HG02970 (cell line): ENCODE data around the gene UNC13A.
"Not testable (repeated sequence)": the region's sequence is repeated elsewhere in the genome, so short reads cannot be mapped to it uniquely, and the experiment has no call there.

Experiments
- ATAC-seq: cut with Tn5 transposase; IDR thresholded peaks from one replicate; pipeline ENCODE4 v1.9.1; 2021; ENCODE audit warnings: mild to moderate bottlenecking, moderate library complexity, moderate number of reproducible peaks; ENCODE audit not compliant: unreplicated experiment, low FRiP score

Gene UNC13A

GRCh38 chr19:17606590-17607185 is 81.5 kb downstream of the UNC13A start:
- ATAC-seq, result peak; percentile 8

DNA sequence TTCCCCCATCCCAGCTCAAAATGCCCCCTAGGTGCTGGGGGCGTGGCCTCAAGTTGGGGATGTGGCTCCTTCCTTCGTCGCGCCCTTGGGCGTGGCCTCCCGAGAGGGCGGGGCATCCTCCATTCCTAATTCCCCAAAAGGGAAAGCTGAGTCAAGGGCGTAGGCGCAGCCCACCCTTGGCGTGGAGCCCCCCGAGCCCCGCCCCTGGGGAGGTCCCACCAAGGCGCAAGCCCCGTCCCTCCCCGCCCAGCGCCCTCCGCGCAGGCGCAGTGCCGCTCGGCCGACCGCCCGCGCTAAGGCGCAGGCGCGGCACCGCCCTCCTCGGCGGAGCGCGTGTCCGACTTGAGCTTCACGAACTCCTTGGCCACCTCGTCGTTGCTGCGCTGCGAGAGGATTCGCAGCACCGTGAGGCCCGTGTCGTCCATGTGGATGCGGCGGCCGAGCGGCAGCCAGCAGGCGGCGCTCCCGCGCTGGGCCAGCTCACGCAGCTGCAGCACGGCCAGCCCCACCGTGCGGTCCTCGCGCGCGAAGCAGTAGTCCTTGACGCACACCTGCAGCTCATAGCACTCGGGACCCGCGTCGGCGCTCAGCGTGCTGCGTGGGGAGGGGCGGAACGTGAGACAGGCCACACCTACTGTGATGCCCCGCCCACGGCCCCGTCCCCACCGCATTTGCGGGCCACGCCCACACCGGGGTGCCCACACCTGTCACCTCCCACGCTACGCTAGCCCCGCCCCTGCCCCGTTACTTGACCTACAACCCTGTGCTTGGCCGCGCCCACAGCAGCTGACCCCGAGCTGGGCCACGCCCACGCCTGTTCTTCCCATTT is 82.2 kb downstream of the UNC13A start:
- ATAC-seq, result peak; percentile 63

- no peak for ATAC-seq
These were observed 83.0 kb downstream of the UNC13A start for GRCh38 chr19:17605117-17605516.

GRCh38 chr19:17604372-17605025 is 83.7 kb downstream of the UNC13A start:
- ATAC-seq, result no peak

- ATAC-seq, result no peak
These were observed 85.2 kb downstream of the UNC13A start for GRCh38 chr19:17602872-17603510.

DNA sequence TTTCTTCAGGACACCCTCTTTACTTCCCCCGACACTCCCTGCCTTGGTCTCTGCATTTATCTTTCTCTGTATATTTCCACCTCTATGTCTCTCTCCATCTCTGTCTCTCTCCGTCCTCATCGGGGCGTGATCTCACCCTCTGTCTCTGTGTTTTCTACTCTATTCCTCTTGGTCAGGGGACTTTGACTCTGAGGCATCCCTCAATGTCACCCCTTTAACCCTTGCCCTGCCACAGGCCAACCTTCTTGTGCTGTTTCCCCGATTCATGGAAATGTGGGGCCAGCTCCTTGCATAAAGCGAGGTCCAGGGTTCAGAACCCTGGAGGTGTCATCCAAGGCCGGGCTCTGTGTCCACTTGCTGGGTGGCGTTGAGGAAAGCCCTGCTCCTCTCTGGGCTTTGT is 85.9 kb downstream of the UNC13A start:
- ATAC-seq, result no peak

GRCh38 chr19:17601683-17602082 is 86.5 kb downstream of the UNC13A start:
- ATAC-seq, result no peak

- no peak for ATAC-seq
These were observed 88.4 kb downstream of the UNC13A start for GRCh38 chr19:17599780-17600179.

DNA sequence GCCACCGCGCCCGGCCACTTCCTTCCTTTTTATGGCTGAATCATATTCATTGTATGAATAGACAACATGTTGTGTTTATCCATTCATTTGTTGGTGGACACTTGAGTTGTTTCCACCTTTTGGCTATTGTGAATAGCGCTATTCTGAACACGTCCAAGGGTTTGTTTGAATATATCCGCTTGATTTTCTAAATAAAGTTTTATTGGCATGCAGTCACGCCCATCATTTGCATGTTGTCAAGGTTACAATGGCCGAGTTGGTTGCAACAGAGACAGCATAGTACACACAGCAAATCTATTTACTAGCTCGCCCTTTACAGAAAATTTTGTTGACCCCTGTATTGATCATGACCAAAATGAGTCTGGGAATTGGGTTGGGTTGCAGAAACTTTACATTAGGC is 89.2 kb downstream of the UNC13A start:
- ATAC-seq, result no peak

DNA sequence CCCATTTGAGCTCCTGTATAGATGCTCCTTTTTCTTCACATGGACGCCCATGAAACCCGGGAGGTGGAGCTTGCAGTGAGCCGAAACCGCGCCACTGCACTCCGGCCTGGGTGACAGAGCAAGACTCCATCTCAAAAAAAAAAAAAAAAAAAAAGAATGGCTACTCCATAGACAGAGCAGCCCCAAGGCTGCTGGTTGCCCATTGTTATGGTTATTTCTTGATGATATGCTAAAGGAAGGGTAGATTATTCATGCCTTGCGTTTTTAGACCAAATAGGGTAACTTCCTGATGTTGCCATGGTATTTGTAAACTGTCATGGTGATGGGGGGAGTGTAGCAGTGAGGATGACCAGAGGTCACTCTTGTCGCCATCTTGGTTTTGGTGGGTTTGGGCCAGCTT is 90.1 kb downstream of the UNC13A start:
- ATAC-seq, result not testable (repeated sequence)

GRCh38 chr19:17594296-17594695 is 93.9 kb downstream of the UNC13A start:
- not testable (repeated sequence) for ATAC-seq

DNA sequence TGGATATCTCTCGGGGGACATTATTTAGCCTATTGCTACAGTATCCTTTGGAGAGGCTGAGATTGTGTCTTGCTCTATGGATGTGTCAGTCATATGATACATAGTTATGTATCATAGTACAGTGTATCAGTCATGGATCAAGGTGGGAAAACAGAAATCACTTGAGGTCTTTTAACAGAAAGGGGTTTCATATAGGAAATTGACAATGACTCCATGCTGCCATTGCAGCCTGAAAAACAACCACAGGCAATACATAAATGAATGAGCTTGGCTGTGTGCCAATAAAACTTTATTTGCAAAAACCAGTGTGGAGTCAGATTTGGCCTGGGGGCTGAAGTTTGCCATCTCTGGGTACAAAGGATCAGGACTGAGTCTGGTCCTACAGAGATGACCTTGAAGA is 97.3 kb downstream of the UNC13A start:
- ATAC-seq, result no peak

DNA sequence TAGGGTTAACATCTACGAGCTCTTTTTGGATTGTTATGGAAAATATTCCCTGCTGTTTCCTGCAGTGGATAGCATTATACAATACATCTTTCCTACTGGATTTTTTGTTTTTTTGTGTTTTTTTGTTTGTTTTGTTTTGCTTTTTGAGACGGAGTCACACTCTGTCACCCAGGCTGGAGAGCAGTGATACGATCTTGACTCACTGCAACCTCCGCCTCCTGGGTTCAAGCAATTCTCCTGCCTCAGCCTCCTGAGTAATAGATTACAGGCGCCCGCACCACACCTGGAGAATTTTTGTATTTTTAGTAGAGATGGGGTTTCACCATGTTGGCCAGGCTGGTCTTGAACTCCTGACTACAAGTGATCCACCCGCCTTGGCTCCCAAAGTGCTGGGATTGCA is 102.8 kb downstream of the UNC13A start:
- ATAC-seq, result not testable (repeated sequence)

GRCh38 chr19:17584132-17584531 is 104.0 kb downstream of the UNC13A start:
- no peak for ATAC-seq

DNA sequence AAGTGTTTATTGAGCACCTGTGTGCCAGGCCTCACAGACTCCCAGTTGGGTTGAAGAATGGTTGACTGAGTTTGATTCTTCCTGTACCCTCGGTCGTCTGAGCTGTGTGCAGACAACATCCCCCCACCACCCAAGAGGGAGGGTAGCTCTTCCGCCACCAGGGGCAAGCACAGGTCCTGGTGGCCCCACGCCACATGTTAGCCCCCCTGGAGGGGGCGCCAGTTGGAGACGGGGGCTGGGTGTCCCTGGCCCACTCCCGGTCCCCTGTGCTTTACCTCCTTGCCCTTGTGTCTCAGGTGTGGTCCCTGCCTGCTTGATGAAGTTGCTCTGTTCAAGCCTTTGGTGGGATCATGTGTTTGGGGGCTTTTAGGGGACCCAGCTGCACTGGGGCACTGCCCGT is 105.5 kb downstream of the UNC13A start:
- ATAC-seq, result no peak

DNA sequence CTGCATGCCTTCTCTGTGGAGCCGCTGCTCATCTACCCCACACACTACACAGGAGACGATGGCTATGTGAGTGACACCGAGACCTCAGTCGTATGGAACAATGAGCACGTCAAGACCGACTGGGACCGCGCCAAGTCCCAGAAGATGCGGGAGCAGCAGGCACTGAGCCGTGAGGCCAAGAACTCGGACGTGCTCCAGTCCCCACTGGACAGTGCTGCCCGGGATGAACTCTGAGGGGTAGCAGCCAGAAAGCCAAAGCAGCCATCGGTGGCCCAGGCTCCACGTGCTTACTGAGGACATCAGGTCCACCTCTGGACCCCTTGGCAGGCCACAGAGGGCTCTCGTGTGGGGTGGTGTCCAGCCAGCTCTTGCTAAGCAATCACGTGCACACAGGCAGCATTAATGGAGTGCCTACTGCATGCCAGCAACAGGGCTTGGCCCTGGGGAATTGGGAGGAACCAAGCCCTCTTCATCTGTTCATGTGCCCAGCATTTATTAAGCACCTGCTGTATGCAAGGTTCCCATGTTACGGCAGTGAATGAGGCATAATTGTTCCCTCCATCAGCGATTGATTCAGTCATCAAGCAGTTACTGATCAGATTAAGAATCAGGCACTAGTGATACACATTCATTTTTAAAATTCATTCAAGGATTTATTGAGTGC is 106.8 kb downstream of the UNC13A start:
- no peak for ATAC-seq

- ATAC-seq, result no peak
These were observed 107.5 kb downstream of the UNC13A start for GRCh38 chr19:17580470-17581144.

GRCh38 chr19:17579661-17580244 is 108.4 kb downstream of the UNC13A start:
- no peak for ATAC-seq

DNA sequence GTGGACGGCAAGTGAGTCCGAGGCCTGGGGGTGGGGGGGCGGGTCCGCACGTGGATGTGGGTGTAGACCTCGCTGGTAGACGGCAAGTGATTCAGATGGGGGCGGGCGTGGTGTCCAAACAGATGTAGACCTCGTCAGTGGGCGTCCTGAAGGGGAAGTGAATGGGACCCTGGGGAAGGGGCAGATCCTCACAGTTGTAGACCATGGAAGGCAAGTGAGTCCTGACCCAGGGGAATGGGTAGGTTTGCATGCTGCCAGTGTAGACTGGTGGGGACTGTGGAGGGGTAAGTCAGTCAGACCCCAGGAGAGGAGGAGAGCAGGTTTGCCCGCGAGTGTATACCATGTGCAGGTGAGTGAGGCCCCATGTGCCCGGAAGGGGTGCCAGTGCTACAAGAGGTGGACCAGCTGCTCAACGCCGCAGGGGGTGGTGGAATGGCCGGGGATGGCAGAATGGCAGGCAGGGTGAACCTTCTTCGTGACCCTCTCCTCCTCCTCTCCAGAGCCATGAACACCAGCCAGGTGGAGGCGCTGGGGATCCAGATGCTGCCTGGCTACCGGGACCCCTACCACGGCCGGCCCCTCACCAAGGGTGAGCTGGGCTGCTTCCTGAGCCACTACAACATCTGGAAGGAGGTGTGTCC is 110.6 kb downstream of the UNC13A start:
- ATAC-seq, result no peak
